Effector CD4-positive, alpha-beta T cell (primary cell): Measurements from ENCODE around the gene FHIT.
"Not testable (repeated sequence)": the region's sequence is repeated elsewhere in the genome, so short reads cannot be mapped to it uniquely, and the experiment has no call there.

Experiments used
- DNase-seq: peaks from one replicate; pipeline ENCODE4 v3.0.0-alpha.2; 2020

Gene FHIT

GRCh38 chr3:59953104-59953503 is 1298.1 kb downstream of the FHIT start:
- DNase-seq: no peak

- no peak for DNase-seq
These were observed 1301.9 kb downstream of the FHIT start for GRCh38 chr3:59949311-59949710.

GRCh38 chr3:59946401-59946800 is 1304.9 kb downstream of the FHIT start:
- DNase-seq: no peak

GRCh38 chr3:59940718-59941117 is 1310.5 kb downstream of the FHIT start:
- no peak for DNase-seq

- no peak for DNase-seq
These were observed 1311.3 kb downstream of the FHIT start for GRCh38 chr3:59939826-59940426.

GRCh38 chr3:59938828-59939227 is 1312.4 kb downstream of the FHIT start:
- DNase-seq: no peak

- no peak for DNase-seq
These were observed 1314.1 kb downstream of the FHIT start for GRCh38 chr3:59937201-59937600.

GRCh38 chr3:59936472-59936871 is 1314.8 kb downstream of the FHIT start:
- DNase-seq: no peak

- no peak for DNase-seq
These were observed 1316.2 kb downstream of the FHIT start for GRCh38 chr3:59935025-59935424.

GRCh38 chr3:59934560-59934959 is 1316.7 kb downstream of the FHIT start:
- DNase-seq: not testable (repeated sequence)

GRCh38 chr3:59930170-59930569 is 1321.1 kb downstream of the FHIT start:
- DNase-seq: no peak

GRCh38 chr3:59927056-59927455 is 1324.2 kb downstream of the FHIT start:
- no peak for DNase-seq

- DNase-seq: no peak
These were observed 1325.3 kb downstream of the FHIT start for GRCh38 chr3:59925946-59926345.

- DNase-seq: no peak
These were observed 1329.1 kb downstream of the FHIT start for GRCh38 chr3:59922192-59922591.

GRCh38 chr3:59920822-59921221 is 1330.4 kb downstream of the FHIT start:
- no peak for DNase-seq

- no peak for DNase-seq
These were observed 1331.7 kb downstream of the FHIT start for GRCh38 chr3:59919586-59919985.

- DNase-seq: no peak
These were observed 1337.0 kb downstream of the FHIT start for GRCh38 chr3:59914251-59914650.

- DNase-seq: no peak
These were observed 1337.6 kb downstream of the FHIT start for GRCh38 chr3:59913645-59914044.

- no peak for DNase-seq
These were observed 1342.6 kb downstream of the FHIT start for GRCh38 chr3:59908701-59909100.

- no peak for DNase-seq
These were observed 1343.0 kb downstream of the FHIT start for GRCh38 chr3:59908280-59908679.

- DNase-seq: no peak
These were observed 1347.0 kb downstream of the FHIT start for GRCh38 chr3:59904296-59904695.

- no peak for DNase-seq
These were observed 1352.2 kb downstream of the FHIT start for GRCh38 chr3:59899061-59899460.

- no peak for DNase-seq
These were observed 1355.3 kb downstream of the FHIT start for GRCh38 chr3:59895972-59896371.

GRCh38 chr3:59894425-59895121 is 1356.7 kb downstream of the FHIT start:
- no peak for DNase-seq

- DNase-seq: no peak
These were observed 1360.6 kb downstream of the FHIT start for GRCh38 chr3:59890639-59891038.
